AG20443 (cell line): Measurements from ENCODE around the gene ARID1B.
"Not testable (repeated sequence)": the region's sequence is repeated elsewhere in the genome, so short reads cannot be mapped to it uniquely, and the experiment has no call there.

ENCODE experiments used
- DNase-seq: peaks from one replicate; pipeline ENCODE4 v3.0.0; 2012; ENCODE audit warnings: low spot score, mixed read lengths

The ARID1B gene

DNA sequence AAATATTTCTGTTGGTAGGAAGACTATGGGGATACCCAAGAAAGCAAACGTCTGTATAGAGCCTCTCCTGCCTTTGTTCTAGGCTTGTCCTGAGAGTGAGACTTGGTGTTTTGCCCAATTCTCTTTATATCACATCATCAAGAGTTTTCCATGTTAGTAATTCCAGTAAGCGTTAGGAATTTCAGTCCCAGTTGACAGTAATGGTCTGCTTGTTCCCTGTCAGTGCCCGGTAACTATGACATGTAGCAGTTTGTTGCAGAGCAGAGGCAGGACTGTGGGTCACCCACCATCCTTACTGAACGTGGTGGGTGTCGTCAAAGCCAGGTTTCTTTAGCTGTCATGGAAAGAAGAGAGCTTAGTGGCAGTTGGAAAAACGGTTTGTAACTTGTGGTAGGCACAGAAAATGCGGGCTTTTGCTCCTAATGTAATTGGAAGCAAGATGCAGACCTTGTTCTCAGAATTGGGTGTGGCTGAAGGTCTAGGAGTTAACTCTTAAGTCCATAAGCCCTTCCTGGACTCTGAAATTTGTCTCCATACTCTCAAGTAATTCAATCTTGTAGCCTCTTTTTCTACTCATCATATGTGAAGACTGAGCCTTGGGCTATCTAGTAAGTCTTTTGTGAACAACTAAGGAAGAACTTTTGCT lies 357.3 kb downstream of the ARID1B start:
- DNase-seq, result no peak

DNA sequence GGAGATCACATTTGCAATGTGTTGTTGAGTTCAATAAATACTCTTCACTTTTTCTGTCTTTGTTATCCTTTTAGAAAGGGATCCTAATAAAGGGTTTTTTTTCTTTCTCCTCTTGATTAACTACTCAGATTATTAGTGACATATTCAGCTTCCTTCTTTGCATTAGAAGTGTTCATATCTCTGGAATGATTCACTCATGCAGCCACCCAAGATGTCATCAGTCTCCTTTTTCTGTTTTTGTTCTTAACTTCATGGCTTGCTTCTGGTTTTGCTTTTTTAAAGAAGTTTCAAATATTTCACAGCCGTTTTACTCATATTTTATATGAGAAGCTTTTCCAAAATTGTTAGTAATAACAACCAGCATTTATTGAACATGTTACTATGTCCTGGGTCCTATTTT lies 358.5 kb downstream of the ARID1B start:
- peak; percentile 25 for DNase-seq

DNA sequence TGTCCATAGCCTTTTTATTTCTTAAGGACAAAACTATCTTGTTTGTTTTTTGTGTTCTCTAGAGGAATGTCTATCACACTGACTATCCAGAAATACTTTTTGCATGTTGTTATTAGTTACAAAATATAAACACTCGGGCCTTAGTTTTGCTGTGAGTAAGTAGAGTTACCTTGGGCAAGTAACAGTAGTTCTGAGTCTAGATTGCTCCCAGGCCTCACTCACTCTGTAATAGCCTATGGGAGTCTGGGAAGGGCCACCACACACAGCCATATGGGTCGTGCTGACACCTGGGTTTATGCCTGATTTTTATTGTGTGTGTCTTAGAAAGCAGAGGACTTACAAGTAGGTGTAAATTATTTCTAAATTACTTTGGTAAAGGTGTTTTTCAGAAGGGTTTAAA lies 360.3 kb downstream of the ARID1B start:
- no peak for DNase-seq

DNA sequence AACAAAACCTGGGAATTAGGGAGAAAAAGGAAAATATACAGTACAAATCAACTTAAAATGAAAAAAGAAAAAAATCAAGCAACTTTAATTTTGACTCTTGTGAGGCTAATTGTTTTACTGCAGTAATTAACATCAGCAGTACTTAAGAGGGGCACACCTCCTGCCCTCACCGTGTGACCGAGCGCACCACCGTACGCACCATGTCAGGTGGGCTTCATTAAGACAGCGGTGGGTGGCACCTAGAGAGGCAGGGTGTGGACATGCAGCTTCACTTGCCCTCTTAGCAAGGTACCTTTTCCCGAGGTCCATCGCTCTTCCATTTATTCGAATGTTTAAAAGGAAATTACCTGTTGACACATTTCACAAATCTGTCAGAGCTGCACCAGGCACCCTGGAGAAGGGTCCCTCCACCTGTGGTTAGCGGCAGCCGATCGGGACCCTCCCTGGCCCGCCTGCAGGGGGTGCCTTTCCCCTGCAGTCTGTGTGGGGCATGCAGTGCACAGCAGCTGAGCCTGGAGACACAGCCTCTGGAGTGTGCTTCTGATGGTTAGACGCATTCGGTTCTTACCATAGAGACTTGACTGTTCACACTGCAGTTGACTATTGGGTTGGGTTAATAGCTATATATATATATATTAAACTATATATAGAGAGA lies 362.0 kb downstream of the ARID1B start:
- DNase-seq, result no peak

DNA sequence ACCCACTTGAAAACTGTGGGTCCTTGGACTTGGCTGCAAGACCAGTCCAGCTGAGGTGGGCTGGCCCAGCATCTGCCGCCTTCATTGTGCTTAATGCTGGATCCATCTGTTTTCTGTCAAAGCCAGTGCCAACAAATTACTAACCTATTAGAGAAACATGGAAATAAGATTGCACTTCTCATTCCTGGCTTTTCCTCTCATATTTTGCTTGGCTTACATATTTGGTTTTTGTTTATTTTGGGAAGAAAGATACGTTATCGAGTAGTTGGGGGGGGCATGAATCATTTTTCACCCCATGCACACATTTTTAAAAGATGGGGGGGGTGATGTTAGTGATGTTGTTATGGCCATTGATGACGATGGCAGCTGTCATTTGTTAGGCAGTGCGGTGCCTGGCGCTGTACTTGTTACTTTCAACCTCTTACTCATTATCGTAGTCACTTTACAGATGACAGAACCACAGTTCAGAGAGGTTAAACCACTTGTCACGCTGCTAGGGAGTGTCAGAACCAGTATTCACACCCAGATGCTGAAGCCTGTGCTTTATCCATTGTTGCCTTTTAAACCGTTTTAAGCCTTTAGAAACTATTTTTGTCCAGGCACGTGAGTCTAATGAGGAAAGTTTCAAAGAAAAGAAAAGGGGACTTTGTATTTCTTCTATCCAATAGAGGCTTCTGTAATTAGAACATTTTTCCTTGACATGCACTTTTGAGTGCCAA lies 366.2 kb downstream of the ARID1B start:
- peak; percentile 82 for DNase-seq

DNA sequence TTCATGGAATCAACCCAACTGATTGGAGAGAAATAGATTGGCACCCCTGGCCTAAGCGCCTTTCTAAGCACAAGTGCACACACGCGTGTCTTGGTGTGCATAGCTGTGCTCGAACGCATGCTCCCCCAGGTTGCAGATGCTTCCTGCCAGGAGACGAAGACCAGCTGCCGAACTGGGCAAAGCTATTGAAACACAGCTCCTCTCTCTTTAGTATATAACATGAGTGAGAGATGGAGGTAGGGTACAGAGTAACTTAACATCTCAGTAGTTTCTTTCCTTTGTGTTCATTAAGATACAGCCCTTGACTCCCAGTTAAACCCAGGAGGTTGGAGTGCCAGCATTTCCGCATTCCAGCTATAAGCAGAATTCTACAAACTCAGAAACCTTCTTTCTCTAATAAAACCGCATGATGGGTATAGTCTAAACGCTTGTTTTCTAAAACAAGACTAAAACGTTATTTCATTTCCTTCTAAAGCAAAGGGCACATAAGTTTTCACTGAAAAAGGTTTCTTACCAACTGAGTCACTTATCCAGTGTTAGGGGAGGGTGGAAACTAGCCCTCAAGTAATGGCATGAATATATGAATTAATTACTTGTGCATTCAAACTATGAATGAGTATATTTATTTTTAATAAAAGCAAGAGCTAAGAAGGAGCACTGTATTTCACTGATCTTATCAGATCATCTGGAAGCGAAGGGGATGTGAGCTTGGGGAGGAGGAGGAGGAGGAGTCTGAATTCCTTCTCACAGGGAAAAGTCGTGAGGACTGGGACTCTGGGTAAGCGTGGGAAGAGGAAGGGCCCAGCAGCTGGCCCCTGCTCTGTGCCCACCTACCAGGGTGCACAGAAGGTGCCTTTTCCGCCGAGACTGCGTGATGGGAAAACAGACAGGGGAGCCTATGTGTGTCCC lies 367.0 kb downstream of the ARID1B start:
- DNase-seq, result no peak

DNA sequence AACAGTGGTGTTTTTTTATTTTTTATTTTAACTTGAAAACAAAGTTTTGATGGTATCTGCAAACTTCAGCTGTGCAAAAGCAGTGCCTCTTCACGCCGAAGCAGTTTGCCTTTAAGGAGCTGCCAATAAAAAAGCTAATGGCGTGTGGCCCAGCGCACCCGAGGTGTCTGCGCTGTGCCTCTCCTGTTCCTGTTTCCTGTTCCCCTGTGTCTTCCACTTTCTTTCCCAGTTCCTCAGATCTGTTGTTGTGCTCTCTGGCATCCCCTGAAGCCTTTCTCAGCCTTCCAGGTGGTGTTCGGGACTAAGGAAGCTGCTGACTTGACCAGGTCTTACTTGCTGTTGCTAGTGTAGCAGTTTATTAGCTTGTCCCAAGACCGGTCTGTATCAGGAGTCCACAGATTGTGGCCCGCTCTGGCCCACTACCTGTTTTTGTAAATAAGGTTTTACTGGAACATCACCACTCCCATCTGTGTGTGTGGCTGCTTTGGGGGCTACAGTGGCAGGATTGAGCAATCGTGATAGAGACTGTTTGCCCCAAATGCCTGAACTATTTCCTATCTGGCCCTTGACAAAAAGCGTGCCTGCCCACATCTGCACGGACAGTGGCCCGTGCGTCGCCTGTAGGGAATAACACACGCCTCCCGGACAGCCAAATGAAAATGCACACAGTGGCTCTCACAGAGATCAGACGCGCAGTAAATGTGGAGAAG lies 367.8 kb downstream of the ARID1B start:
- DNase-seq, result no peak

DNA sequence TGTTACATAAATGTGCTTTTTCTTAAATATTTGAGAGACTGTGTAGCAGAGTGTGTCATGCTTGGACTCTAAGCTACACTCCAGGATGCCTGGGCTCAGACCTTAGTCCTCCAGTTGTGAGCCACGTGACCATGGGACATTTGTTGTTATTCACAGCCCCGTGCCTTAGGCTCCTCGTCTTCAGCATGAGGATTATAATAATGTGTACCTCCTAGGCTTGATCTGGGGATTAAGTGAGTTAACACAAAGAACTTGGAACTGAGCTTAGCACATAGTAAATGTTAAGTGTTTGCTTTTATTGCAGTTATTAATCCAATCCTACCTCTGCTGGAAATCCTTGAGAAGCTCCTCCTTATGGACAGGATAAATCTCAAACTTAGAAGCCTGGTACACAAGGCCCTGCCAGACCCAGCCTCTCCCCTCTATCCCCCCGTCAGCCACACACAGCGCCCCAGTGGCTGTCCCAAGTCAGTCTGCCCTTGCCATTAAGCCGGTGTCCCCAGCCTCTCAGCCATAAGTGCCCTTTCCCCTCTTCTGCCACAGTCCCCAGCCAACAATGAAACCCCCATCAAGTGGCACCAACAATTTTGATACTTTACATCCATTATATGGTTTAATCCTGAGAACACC lies 368.6 kb downstream of the ARID1B start:
- no peak for DNase-seq

DNA sequence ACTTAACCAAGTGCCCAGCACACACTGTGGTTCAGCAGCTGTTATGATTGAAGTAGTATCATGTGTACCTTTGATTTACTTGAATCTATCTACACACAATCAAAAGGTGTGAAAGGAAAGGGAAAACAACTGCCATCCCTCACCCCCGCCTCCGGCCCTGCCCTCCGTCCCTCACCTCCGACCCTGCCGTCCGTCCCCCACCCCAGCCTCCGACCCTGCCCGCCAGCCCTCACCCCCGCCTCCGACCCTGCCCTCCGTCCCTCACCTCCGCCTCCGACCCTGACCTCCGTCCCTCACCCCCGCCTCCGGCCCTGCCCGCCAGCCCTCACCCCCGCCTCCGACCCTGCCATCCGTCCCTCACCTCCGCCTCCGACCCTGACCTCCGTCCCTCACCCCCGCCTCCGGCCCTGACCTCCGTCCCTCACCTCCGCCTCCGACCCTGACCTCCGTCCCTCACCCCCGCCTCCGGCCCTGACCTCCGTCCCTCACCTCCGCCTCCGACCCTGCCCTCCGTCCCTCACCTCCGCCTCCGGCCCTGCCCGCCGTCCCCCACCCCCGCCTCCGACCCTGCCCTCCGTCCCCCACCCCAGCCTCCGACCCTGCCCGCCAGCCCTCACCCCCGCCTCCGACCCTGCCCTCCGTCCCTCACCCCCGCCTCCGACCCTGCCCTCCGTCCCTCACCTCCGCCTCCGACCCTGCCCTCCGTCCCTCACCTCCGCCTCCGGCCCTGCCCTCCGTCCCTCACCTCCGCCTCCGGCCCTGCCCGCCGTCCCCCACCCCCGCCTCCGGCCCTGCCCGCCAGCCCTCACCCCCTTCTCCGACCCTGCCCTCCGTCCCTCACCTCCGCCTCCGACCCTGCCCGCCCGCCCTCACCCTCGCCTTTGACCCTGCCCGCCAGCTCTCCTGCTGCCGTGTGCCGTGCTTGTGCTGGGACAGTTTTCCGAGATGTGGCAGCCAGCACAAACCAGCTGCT lies 370.2 kb downstream of the ARID1B start:
- DNase-seq, result not testable (repeated sequence)

DNA sequence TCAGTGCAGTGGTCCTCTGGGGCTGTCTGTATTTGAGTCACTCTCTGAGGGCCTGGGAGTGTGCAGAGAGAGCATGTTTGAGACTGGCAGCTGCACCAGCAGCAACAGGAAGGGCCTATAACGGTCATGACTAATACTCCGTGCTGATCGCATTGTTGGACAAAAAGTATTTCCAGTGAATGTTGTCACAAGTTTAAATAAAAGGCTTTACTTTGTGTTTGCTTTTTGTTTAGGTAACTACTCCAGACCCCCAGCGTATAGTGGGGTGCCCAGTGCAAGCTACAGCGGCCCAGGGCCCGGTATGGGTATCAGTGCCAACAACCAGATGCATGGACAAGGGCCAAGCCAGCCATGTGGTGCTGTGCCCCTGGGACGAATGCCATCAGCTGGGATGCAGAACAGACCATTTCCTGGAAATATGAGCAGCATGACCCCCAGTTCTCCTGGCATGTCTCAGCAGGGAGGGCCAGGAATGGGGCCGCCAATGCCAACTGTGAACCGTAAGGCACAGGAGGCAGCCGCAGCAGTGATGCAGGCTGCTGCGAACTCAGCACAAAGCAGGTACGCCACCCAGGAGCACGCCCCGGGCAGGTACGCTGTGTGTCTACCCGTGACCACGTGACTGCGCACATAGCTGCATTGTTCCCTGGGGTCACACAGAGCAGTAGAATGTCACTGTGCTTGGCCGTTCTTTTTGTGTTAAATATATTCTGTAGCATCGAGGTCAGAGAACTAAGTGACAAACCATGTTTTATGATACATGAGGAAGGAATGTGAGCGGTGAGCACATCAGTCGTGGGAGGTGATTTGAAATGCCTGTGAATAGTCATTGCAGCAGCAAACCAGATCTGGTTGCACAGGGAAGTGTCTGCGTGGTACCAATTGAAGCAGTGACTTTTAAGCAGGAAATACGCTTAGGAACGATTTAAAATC lies 371.5 kb downstream of the ARID1B start:
- peak; percentile 91 for DNase-seq

DNA sequence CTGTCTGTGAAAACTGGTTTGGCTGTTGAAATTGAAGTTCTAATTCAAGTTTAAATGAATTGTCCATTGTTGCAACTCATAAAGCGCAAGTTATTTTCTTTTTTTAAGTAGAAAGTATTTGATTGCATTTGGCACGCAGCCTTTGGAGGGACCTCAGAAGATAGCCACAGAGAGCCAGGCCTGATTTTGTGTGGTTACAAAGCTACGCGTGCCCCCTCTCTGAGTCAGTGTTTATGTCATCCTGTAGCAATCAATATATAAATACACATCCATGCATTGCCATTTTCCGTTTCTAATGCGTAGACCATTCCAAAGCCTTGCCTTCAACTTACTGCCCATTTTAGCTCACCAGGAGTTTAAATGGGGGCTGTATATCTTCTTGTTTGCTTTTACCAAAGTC lies 372.9 kb downstream of the ARID1B start:
- no peak for DNase-seq

DNA sequence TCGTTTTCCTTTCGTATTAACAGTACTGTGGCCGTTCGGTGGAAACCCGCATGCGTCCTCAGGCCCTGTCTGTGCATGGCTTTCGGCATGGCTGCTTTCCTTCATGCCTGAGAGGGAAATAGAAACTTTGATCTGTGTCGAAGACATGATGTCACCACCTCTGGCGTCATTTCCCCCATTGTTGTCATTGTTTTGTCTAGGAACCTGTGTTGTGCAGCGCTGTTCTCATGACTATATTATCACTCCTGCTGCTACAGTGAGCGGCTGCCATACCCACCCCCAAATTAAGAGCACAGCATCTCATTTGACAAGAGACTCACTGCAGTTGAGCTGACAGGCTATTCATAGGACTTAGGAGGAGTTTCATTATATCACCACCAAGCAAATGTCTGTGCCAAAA lies 373.9 kb downstream of the ARID1B start:
- DNase-seq, result no peak

DNA sequence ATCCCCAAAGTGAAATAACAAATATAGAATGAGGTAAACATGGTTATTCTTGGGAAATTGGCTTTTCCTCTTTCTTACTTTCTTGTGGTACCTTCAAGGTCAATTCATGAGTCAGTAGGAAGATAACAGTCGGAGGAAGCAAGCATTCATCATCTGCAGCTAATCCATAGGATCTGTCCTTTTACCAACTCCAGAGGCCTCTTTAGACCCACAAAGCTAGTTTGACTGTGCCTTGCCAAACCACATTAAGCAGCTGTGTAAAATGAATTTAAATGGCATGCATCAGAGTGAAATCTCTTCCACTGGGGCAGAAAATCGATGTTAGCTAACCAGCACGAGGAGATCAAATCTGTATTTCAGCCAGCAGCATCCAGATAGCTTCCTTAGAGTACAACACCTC lies 374.8 kb downstream of the ARID1B start:
- DNase-seq, result no peak

DNA sequence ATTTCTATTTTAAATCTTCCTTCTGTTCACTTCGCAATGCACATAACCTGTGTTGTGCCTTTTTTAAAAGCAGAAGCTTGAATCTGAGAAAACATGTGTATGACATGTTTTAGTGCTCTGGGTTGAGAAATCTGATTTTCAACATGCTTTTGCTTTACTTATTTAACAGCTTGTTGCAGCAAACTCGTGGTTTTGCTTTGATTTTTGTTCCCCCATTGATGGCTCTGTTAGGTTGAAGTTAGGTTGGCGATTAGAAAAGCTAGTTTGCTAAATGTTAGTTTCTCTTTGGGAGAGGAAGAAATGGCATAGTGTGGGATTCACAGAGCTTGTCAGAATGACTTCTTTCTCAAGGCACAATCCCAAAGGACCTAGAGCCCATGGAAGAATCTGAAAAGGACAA lies 375.4 kb downstream of the ARID1B start:
- no peak for DNase-seq

DNA sequence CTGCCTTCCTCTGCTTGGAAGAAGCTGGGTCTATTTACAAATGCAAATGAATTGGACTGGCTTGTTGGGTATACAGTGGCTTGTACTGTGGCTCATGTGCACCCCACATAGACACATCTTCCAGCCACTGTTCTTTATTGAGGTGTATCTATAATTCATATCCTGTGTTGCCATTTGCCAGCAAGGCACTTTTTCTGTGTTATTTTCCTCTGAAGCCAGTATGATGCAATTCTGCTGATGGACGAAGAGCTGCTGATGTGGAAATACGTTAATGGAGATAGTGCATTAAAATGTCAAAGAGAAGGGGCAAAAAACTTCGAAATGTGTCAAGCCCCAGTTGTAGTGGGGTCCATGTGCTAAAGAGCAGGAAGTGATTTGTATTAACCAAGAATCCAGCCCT lies 378.6 kb downstream of the ARID1B start:
- DNase-seq, result no peak

DNA sequence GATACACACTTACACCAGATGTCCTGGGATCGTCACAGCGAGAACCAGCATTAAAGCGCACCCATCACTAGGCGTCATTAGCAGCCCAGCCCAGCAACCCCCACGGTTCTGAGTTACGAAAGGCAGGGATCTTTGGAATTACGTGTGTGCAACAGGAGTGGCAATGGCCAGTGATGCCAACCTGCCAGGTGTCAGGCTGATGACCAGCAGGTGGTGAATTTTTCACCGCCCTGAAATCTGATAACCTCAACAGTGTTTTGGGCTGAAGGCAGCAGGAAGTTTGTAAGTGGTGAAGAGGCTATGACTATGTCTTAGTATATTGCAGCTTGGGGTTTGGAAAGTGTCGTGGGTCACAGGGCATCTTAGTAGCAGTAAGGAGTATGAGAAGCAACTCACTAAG lies 380.1 kb downstream of the ARID1B start:
- no peak for DNase-seq

DNA sequence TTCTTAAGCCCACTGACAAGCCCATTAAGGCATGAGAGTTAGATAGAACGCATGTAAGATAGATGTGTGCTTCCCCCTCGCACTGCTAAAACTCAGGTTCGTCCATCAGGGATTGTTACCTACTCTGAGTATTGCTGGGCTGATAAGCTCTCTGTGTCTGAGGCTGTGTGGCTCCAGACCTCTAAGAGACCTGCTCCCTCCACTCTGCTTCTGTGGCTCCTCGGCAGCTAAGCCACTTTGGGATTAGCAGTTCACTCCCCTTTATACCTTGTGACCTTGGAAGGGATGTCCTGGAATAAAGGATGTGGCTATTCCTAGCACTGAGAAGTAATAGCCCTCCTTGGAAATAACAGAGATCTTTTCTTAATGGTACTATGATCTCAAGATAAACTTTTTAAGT lies 381.3 kb downstream of the ARID1B start:
- no peak for DNase-seq

DNA sequence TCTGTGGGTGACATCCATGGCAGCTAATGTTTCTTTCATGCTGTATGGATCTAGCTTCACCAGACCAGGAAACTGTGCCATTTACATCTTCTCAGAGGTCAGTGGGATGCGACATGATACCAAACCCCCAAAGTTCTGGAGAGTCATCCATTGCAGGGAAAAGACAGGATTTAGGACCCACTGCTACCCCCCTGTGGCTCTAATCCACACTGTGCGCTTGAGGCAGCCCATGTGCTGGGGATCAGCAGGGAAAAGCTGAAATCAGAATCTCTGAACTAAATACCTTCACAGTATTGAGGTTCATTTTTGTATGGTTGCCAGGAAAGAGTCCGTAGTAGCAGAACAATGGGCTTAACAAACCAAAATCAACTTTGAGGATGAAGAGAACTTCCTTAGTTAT lies 381.7 kb downstream of the ARID1B start:
- DNase-seq, result no peak

DNA sequence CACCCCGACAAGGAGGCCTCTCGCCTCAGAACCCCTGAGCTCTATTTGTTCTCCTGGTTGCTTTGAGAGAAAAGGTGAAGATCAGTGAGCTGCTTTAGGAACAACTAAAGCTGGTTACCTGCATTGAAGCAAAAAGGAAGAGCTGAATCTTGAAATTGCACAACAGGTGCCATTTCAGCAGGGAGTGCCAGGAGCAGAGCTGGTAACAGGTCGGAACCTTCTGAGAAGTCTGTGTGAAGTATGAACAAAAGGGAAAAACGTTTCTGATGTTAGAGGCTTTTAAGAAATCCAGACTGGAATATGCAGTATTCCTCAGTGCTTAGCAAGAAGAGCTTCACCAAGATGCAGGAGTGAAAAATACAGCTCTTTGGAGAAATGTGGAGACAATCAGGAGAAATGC lies 382.2 kb downstream of the ARID1B start:
- DNase-seq, result no peak
